A549 (cell line): Measurements from ENCODE around the gene SLC27A6.

Experiments used
- EHMT2 ChIP-seq: fragments of 200-600 bp; sonication (generic); IDR thresholded peaks from 2 replicates; pipeline ENCODE4 v1.6.1; 2016; ENCODE audit warnings: antibody characterized with exemption, low read depth, mild to moderate bottlenecking, moderate library complexity
- EP300 ChIP-seq, 2 experiments: fragments of >200 bp; sonication (Bioruptor Twin); formaldehyde crosslinking; IDR thresholded peaks; 2 replicates in 1 of 2; 3 replicates in 1 of 2; pipeline ENCODE4 v1.6.1; 2016 to 2017
- HDAC2 ChIP-seq: fragments of 200-600 bp; sonication (generic); IDR thresholded peaks from 2 replicates; pipeline ENCODE4 v1.6.1; 2016
- MYC ChIP-seq: IDR thresholded peaks from 2 replicates; pipeline ENCODE4 v1.6.1; 2012; ENCODE audit warnings: mild to moderate bottlenecking, inconsistent platforms, low read length, improper control_type of control experiment, borderline replicate concordance
- NR3C1 ChIP-seq: fragments of >200 bp; sonication (Bioruptor Twin); formaldehyde crosslinking; IDR thresholded peaks from 3 replicates; pipeline ENCODE4 v1.6.1; 2017
- RAD21 ChIP-seq, 2 experiments: fragments of >200 bp in 1 of 2; sonication (Bioruptor Twin) in 1 of 2; formaldehyde crosslinking in 1 of 2; IDR thresholded peaks in 1 of 2; conservative IDR thresholded peaks in 1 of 2; 2 replicates in 1 of 2; 3 replicates in 1 of 2; pipeline ENCODE4 v1.6.1; 2012 to 2018; ENCODE audit warnings: inconsistent platforms in 1 of 2
- TF ChIP-seq, protein P1 (sequence below): fragments of 200-600 bp; sonication (generic); IDR thresholded peaks from 2 replicates; pipeline ENCODE4 v1.6.1; 2016; ENCODE audit warnings: antibody characterized with exemption, mild to moderate bottlenecking, moderate library complexity
- TF ChIP-seq, protein P2 (sequence below): fragments of >200 bp; sonication (Bioruptor Twin); formaldehyde crosslinking; IDR thresholded peaks from 3 replicates; pipeline ENCODE4 v1.5.1; 2016
- TF ChIP-seq, protein P3 (sequence below): fragments of 250-450 bp; sonication (Bioruptor Pico); IDR thresholded peaks from 2 replicates; pipeline ENCODE4 v1.5.0; 2020; ENCODE audit warnings: low read depth, mild to moderate bottlenecking, moderate library complexity

DNA sequence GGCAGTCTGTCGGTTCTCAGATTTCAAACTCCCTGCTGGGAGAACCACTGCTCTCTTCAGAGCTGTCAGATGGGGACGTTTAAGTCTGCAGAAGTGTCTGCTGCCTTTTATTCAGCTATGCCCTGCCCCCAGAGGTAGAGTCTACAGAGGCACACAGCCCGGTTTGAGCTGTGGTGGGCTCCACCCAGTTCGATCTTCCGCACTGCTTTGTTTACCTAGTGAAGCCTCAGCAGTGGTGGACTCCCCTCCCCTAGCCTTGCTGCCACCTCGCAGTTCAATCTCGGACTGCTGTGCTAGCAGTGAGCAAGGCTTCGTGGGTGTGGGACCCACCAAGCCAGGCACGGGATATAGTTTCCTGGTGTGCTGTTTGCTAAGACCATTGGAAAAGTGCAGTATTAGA, 8.0 kb downstream of the SLC27A6 start:
- TF ChIP-seq, protein P1, sequence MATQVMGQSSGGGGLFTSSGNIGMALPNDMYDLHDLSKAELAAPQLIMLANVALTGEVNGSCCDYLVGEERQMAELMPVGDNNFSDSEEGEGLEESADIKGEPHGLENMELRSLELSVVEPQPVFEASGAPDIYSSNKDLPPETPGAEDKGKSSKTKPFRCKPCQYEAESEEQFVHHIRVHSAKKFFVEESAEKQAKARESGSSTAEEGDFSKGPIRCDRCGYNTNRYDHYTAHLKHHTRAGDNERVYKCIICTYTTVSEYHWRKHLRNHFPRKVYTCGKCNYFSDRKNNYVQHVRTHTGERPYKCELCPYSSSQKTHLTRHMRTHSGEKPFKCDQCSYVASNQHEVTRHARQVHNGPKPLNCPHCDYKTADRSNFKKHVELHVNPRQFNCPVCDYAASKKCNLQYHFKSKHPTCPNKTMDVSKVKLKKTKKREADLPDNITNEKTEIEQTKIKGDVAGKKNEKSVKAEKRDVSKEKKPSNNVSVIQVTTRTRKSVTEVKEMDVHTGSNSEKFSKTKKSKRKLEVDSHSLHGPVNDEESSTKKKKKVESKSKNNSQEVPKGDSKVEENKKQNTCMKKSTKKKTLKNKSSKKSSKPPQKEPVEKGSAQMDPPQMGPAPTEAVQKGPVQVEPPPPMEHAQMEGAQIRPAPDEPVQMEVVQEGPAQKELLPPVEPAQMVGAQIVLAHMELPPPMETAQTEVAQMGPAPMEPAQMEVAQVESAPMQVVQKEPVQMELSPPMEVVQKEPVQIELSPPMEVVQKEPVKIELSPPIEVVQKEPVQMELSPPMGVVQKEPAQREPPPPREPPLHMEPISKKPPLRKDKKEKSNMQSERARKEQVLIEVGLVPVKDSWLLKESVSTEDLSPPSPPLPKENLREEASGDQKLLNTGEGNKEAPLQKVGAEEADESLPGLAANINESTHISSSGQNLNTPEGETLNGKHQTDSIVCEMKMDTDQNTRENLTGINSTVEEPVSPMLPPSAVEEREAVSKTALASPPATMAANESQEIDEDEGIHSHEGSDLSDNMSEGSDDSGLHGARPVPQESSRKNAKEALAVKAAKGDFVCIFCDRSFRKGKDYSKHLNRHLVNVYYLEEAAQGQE, result no peak
- TF ChIP-seq HDAC2 (no peak), EP300 (IDR thresholded peaks at IDR 0.05) (no peak), RAD21 (conservative IDR thresholded peaks at IDR 0.05 in 1 of 2, IDR thresholded peaks at IDR 0.05 in 1 of 2) (no peak), EHMT2 (no peak), MYC (no peak), NR3C1 (no peak)
- TF ChIP-seq, protein P2, sequence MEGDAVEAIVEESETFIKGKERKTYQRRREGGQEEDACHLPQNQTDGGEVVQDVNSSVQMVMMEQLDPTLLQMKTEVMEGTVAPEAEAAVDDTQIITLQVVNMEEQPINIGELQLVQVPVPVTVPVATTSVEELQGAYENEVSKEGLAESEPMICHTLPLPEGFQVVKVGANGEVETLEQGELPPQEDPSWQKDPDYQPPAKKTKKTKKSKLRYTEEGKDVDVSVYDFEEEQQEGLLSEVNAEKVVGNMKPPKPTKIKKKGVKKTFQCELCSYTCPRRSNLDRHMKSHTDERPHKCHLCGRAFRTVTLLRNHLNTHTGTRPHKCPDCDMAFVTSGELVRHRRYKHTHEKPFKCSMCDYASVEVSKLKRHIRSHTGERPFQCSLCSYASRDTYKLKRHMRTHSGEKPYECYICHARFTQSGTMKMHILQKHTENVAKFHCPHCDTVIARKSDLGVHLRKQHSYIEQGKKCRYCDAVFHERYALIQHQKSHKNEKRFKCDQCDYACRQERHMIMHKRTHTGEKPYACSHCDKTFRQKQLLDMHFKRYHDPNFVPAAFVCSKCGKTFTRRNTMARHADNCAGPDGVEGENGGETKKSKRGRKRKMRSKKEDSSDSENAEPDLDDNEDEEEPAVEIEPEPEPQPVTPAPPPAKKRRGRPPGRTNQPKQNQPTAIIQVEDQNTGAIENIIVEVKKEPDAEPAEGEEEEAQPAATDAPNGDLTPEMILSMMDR, result no peak
- TF ChIP-seq, protein P3, sequence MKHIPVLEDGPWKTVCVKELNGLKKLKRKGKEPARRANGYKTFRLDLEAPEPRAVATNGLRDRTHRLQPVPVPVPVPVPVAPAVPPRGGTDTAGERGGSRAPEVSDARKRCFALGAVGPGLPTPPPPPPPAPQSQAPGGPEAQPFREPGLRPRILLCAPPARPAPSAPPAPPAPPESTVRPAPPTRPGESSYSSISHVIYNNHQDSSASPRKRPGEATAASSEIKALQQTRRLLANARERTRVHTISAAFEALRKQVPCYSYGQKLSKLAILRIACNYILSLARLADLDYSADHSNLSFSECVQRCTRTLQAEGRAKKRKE (CRISPR knock-in tag), result no peak
